SW480 (cell line): ENCODE results near the gene PRDM12.

Experiments
- DNase-seq: peaks from one replicate; pipeline ENCODE4 v3.0.0-alpha.2; 2016; ENCODE audit warnings: low spot score

Gene PRDM12

GRCh38 chr9:130664251-130665028, at the start of gene PRDM12:
Gene PRDM12 (plus strand): TSS chr9:130664594. CDS start chr9:130664654, 60 bp downstream.
- DNase-seq: no peak

GRCh38 chr9:130616451-130616850, 47.9 kb upstream of the PRDM12 start:
- DNase-seq: no peak

GRCh38 chr9:130623466-130623865, 40.9 kb upstream of the PRDM12 start:
- no peak for DNase-seq

- no peak for DNase-seq
These were observed 40.2 kb upstream of the PRDM12 start for GRCh38 chr9:130624154-130624553.

- DNase-seq: no peak
These were observed 38.0 kb upstream of the PRDM12 start for GRCh38 chr9:130626249-130626996.

- no peak for DNase-seq
These were observed 37.3 kb upstream of the PRDM12 start for GRCh38 chr9:130627051-130627450.

- no peak for DNase-seq
These were observed 36.2 kb upstream of the PRDM12 start for GRCh38 chr9:130627896-130628792.

- DNase-seq: no peak
These were observed 34.8 kb upstream of the PRDM12 start for GRCh38 chr9:130629443-130630070.

GRCh38 chr9:130630071-130630450, 34.3 kb upstream of the PRDM12 start:
- DNase-seq: no peak

- DNase-seq: no peak
These were observed 33.7 kb upstream of the PRDM12 start for GRCh38 chr9:130630506-130631330.

GRCh38 chr9:130631331-130632080, 32.9 kb upstream of the PRDM12 start:
- DNase-seq: no peak

- DNase-seq: no peak
These were observed 32.2 kb upstream of the PRDM12 start for GRCh38 chr9:130632081-130632710.

- no peak for DNase-seq
These were observed 31.6 kb upstream of the PRDM12 start for GRCh38 chr9:130632841-130633240.

GRCh38 chr9:130633336-130634190, 30.8 kb upstream of the PRDM12 start:
- no peak for DNase-seq

- no peak for DNase-seq
These were observed 30.1 kb upstream of the PRDM12 start for GRCh38 chr9:130634191-130634768.

GRCh38 chr9:130634801-130635200, 29.6 kb upstream of the PRDM12 start:
- DNase-seq: no peak

GRCh38 chr9:130635306-130635705, 29.1 kb upstream of the PRDM12 start:
- DNase-seq: no peak
